Measurements from ENCODE around the gene CHMP6.

The CHMP6 gene

DNA sequence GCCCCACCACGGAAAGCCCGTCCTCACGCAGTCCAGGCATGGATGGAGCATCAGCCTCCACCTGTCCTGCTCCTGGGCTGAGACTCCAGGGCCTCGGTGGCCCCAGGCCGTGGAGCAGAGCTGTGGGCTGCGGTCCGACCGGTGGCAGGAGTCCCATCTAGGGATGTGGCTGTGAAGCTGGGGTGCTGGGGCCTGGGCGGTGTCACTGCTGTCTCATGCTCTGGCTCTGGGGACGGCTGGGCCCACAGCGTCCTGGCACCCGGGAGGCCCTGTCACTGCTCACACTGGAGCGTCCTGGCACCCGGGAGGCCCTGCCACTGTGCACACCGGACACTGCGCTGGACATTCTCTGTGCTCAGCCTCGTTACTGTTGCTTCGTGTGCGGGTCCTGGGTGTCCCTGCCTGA lies 51.7 kb downstream of the CHMP6 start:
- Histone ChIP-seq H2AFZ (ENCODE audit: low read length) (no peak overlapping the region), H4K20me1 (ENCODE audit: insufficient read depth, low read length, poor library complexity, severe bottlenecking) (no peaks in the 10 kb centered on the region), H3K9me3 (ENCODE audit: insufficient read depth, low read depth, low read length) (no peaks in the 10 kb centered on the region), H3K27me3 (ENCODE audit: insufficient read depth, low read length, poor library complexity, severe bottlenecking) (no peaks in the 10 kb centered on the region), H3K4me2 (ENCODE audit: low read depth, low read length, poor library complexity, severe bottlenecking) (no peak overlapping the region), H3K9me2 (replicated peaks; ENCODE audit: low read depth, low read length) (no peaks in the 10 kb centered on the region), H3K36me3 (ENCODE audit: insufficient read depth, low read length) (no peaks in the 10 kb centered on the region), H3K79me2 (ENCODE audit: insufficient read depth, low read length) (no peaks in the 10 kb centered on the region), H3K4me3 (ENCODE audit: low read length, poor library complexity, severe bottlenecking) (no peak overlapping the region), H3K9ac (ENCODE audit: low read depth, low read length, poor library complexity, severe bottlenecking) (no peak overlapping the region), H3K4me1 (ENCODE audit: insufficient read depth, low read length, poor library complexity, severe bottlenecking) (no peaks in the 10 kb centered on the region), H3F3A (ENCODE audit: low read depth) (no peaks in the 10 kb centered on the region)
- TF ChIP-seq, protein P1, sequence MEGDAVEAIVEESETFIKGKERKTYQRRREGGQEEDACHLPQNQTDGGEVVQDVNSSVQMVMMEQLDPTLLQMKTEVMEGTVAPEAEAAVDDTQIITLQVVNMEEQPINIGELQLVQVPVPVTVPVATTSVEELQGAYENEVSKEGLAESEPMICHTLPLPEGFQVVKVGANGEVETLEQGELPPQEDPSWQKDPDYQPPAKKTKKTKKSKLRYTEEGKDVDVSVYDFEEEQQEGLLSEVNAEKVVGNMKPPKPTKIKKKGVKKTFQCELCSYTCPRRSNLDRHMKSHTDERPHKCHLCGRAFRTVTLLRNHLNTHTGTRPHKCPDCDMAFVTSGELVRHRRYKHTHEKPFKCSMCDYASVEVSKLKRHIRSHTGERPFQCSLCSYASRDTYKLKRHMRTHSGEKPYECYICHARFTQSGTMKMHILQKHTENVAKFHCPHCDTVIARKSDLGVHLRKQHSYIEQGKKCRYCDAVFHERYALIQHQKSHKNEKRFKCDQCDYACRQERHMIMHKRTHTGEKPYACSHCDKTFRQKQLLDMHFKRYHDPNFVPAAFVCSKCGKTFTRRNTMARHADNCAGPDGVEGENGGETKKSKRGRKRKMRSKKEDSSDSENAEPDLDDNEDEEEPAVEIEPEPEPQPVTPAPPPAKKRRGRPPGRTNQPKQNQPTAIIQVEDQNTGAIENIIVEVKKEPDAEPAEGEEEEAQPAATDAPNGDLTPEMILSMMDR (conservative IDR thresholded peaks at IDR 0.05; ENCODE audit: low read length), result no peak
- no peak for TF ChIP-seq EZH2phosphoT487 (IDR thresholded peaks at IDR 0.05; ENCODE audit: borderline replicate concordance)

DNA sequence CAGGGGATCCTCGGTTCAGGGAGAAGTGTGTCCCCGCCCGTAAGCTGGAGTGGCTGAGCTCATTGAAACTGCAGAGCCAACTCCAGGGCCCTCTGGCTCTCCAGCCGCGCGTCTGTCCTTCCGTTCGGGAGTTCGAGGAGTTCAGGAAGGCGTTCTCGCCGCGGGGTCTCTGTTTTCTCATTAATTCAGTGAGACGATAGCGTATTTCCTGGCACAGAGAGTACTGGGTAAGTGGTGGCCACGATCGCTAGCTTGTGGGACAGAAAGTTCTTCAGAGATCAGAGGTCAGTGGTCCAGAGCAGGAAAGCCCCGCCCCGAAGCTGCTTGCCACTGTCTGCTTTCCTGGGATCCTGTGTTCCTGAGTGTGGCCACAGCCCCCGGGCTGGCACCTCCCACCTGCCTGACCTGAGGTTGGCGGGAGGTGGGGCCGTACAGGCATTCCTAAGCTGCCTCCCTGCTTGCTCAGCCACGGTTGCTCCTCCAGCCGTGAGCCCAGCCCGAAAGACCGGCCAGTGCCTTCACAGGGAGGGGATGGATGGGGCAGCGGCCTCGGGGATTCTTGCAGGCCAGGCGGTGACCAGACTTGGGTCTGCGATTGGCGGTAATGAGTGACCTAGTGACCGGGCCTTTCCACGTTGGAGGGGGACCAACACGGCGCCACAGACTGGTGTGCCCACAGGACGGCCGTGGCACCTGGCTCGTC lies 52.2 kb downstream of the CHMP6 start:
- H3K27me3 ChIP-seq (ENCODE audit: insufficient read depth, low read length, poor library complexity, severe bottlenecking), result no peaks in the 10 kb centered on the region
- no peaks in the 10 kb centered on the region for H3K36me3 ChIP-seq (ENCODE audit: insufficient read depth, low read length)
- no peak overlapping the region for H3K4me3 ChIP-seq (ENCODE audit: low read length, poor library complexity, severe bottlenecking)
- H2AFZ ChIP-seq (ENCODE audit: low read length), result no peak overlapping the region
- no peaks in the 10 kb centered on the region for H3K9me3 ChIP-seq (ENCODE audit: insufficient read depth, low read depth, low read length)
- no peaks in the 10 kb centered on the region for H4K20me1 ChIP-seq (ENCODE audit: insufficient read depth, low read length, poor library complexity, severe bottlenecking)
- H3K9me2 ChIP-seq (replicated peaks; ENCODE audit: low read depth, low read length), result no peaks in the 10 kb centered on the region
- no peak overlapping the region for H3K9ac ChIP-seq (ENCODE audit: low read depth, low read length, poor library complexity, severe bottlenecking)
- no peak for TF ChIP-seq EZH2phosphoT487 (IDR thresholded peaks at IDR 0.05; ENCODE audit: borderline replicate concordance)
- TF ChIP-seq, protein P1 (conservative IDR thresholded peaks at IDR 0.05; ENCODE audit: low read length), result no peak
- no peaks in the 10 kb centered on the region for H3F3A ChIP-seq (ENCODE audit: low read depth)
- H3K4me1 ChIP-seq (ENCODE audit: insufficient read depth, low read length, poor library complexity, severe bottlenecking), result no peaks in the 10 kb centered on the region
- H3K79me2 ChIP-seq (ENCODE audit: insufficient read depth, low read length), result no peaks in the 10 kb centered on the region
- H3K4me2 ChIP-seq (ENCODE audit: low read depth, low read length, poor library complexity, severe bottlenecking), result no peak overlapping the region

DNA sequence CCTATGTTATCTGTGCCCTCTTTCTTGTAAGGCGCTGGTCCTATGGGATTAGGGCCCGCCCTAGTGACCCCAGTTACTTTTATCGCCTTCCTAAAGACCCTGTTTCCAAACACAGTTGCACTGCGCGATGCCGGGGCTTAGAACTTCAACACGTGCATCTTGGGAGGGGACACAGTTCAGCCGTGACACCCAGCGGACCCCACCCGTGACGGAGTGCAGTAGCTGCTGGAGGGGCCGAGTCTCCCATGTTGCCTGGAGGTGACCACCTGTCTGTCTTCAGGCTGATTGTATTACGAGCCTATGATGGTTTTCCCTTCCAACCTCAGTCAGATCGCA lies 52.8 kb downstream of the CHMP6 start:
- no peaks in the 10 kb centered on the region for H3K27me3 ChIP-seq (ENCODE audit: insufficient read depth, low read length, poor library complexity, severe bottlenecking)
- H3K36me3 ChIP-seq (ENCODE audit: insufficient read depth, low read length), result no peaks in the 10 kb centered on the region
- no peaks in the 10 kb centered on the region for H3K9me2 ChIP-seq (replicated peaks; ENCODE audit: low read depth, low read length)
- no peak overlapping the region for H3K9ac ChIP-seq (ENCODE audit: low read depth, low read length, poor library complexity, severe bottlenecking)
- H4K20me1 ChIP-seq (ENCODE audit: insufficient read depth, low read length, poor library complexity, severe bottlenecking), result no peaks in the 10 kb centered on the region
- H3K4me3 ChIP-seq (ENCODE audit: low read length, poor library complexity, severe bottlenecking), result no peak overlapping the region
- H3K4me1 ChIP-seq (ENCODE audit: insufficient read depth, low read length, poor library complexity, severe bottlenecking), result no peaks in the 10 kb centered on the region
- H3F3A ChIP-seq (ENCODE audit: low read depth), result no peaks in the 10 kb centered on the region
- H3K4me2 ChIP-seq (ENCODE audit: low read depth, low read length, poor library complexity, severe bottlenecking), result no peak overlapping the region
- H2AFZ ChIP-seq (ENCODE audit: low read length), result no peak overlapping the region
- H3K79me2 ChIP-seq (ENCODE audit: insufficient read depth, low read length), result no peaks in the 10 kb centered on the region
- no peaks in the 10 kb centered on the region for H3K9me3 ChIP-seq (ENCODE audit: insufficient read depth, low read depth, low read length)
- TF ChIP-seq, protein P1 (conservative IDR thresholded peaks at IDR 0.05; ENCODE audit: low read length), result no peak
- no peak for TF ChIP-seq EZH2phosphoT487 (IDR thresholded peaks at IDR 0.05; ENCODE audit: borderline replicate concordance)
